Stimulated activated CD4-positive, alpha-beta T cell treated with anti-CD3 and anti-CD28 coated beads, TNF-alpha, amount 100 ng/mL, for 4 hours (primary cell): ENCODE measurements around the gene TM4SF1.
"Not testable (repeated sequence)": the region's sequence is repeated elsewhere in the genome, so short reads cannot be mapped to it uniquely, and the experiment has no call there.

Source experiments
- DNase-seq, 3 experiments: peaks; one replicate each; pipeline ENCODE4 v3.0.0-alpha.2; 2020; ENCODE audit warnings: low read depth in 3 of 3

TM4SF1 gene

GRCh38 chr3:149395107-149396089 is 17.9 kb upstream of the TM4SF1 start:
- no peak for DNase-seq

- DNase-seq, result no peak
Measured at GRCh38 chr3:149393345-149394160, 16.1 kb upstream of the TM4SF1 start.

- no peak for DNase-seq
Measured at GRCh38 chr3:149391960-149392359, 14.5 kb upstream of the TM4SF1 start.

GRCh38 chr3:149390772-149391212 is 13.3 kb upstream of the TM4SF1 start:
- no peak for DNase-seq

- DNase-seq, result no peak
Measured at GRCh38 chr3:149390294-149390693, 12.8 kb upstream of the TM4SF1 start.

- no peak for DNase-seq
Measured at GRCh38 chr3:149388531-149389417, 11.3 kb upstream of the TM4SF1 start.

GRCh38 chr3:149388001-149388440 is 10.6 kb upstream of the TM4SF1 start:
- DNase-seq, result no peak

- no peak for DNase-seq
Measured at GRCh38 chr3:149386299-149386606, 8.8 kb upstream of the TM4SF1 start.

GRCh38 chr3:149385617-149386298 is 8.3 kb upstream of the TM4SF1 start:
- DNase-seq, result no peak

- DNase-seq, result no peak
Measured at GRCh38 chr3:149384911-149385321, 7.5 kb upstream of the TM4SF1 start.

- DNase-seq, result no peak
Measured at GRCh38 chr3:149384167-149384566, 6.7 kb upstream of the TM4SF1 start.

GRCh38 chr3:149383703-149384102 is 6.3 kb upstream of the TM4SF1 start:
- DNase-seq, result no peak

- no peak for DNase-seq
Measured at GRCh38 chr3:149382518-149382917, 5.1 kb upstream of the TM4SF1 start.

- no peak for DNase-seq
Measured at GRCh38 chr3:149382101-149382467, 4.6 kb upstream of the TM4SF1 start.

- no peak for DNase-seq
Measured at GRCh38 chr3:149381173-149382100, 4.0 kb upstream of the TM4SF1 start.

- DNase-seq, result not testable (repeated sequence)
Measured at GRCh38 chr3:149380220-149380619, 2.8 kb upstream of the TM4SF1 start.

- DNase-seq, result no peak
Measured at GRCh38 chr3:149378478-149379309, 1.2 kb upstream of the TM4SF1 start.

- no peak for DNase-seq
Measured at GRCh38 chr3:149376718-149377407, 586 bp downstream of the TM4SF1 start.
